Kidney (tissue), 14 donors: ENCODE data around the gene TREML1. TPM values are rescaled to one million over a fixed set of nuclear protein-coding genes. Genes with fewer than 3 reads are reported as not detected.

Experiments
- DNase-seq, 5 donors: peaks; one replicate each; pipeline ENCODE4 v3.0.0-alpha.2; 2013 to 2020
- FAIRE-seq: peaks from 2 replicates; lab custom pipeline; 2012; peaks lifted over from hg19 to GRCh38; lab: Jason Lieb, UNC
- H3K27ac ChIP-seq, 2 donors: one replicate each; pipeline ENCODE4 v1.7.0; 2013; ENCODE audit warnings: low read depth in 2 of 2, low read length in 2 of 2, inconsistent platforms in 1 of 2
- H3K27me3 ChIP-seq: one replicate; pipeline ENCODE4 v1.7.1; 2013; ENCODE audit warnings: low read length, inconsistent platforms; ENCODE audit not compliant: control insufficient read depth, insufficient read depth
- H3K36me3 ChIP-seq, 3 donors: one replicate each; pipeline versions ENCODE4 v1.7.0 to v1.7.1; 2013; ENCODE audit warnings: low read length in 3 of 3, control low read depth in 1 of 3, inconsistent platforms in 1 of 3; ENCODE audit not compliant: insufficient read depth in 3 of 3, control insufficient read depth in 2 of 3
- H3K4me1 ChIP-seq, 3 donors: one replicate each; pipeline versions ENCODE4 v1.7.0 to v1.7.1; 2013; ENCODE audit warnings: low read length in 3 of 3, inconsistent platforms in 1 of 3, low read depth in 1 of 3; ENCODE audit not compliant: control insufficient read depth in 2 of 3, insufficient read depth in 2 of 3
- H3K4me3 ChIP-seq, 3 donors: one replicate each; pipeline versions ENCODE4 v1.7.0 to v1.8.1; 2013; ENCODE audit warnings: low read length in 3 of 3, control low read depth in 1 of 3, inconsistent platforms in 1 of 3
- H3K9ac ChIP-seq, 3 donors: one replicate each; pipeline versions ENCODE4 v1.7.0 to v1.7.1; 2013; ENCODE audit warnings: low read length in 3 of 3, control low read depth in 1 of 3, inconsistent platforms in 1 of 3
- H3K9me3 ChIP-seq, 3 donors: one replicate each; pipeline versions ENCODE4 v1.7.0 to v1.7.1; 2013; ENCODE audit warnings: low read length in 3 of 3, control low read depth in 1 of 3, inconsistent platforms in 1 of 3; ENCODE audit not compliant: control insufficient read depth in 2 of 3, insufficient read depth in 1 of 3
- CTCF ChIP-seq: IDR thresholded peaks from 3 replicates; pipeline ENCODE4 v1.5.1; 2012; ENCODE audit warnings: mild to moderate bottlenecking, moderate library complexity, borderline replicate concordance; ENCODE audit not compliant: insufficient read depth; ENCODE audit errors: extremely low read depth
- intact Hi-C: fragments of 100-400 bp; cut with DNase I; formaldehyde crosslinking; loops from one replicate; pipeline ENCODE4 v1.11.1; 2022
- polyA plus RNA-seq: library from polyadenylated mRNA; stranded (reverse); fragments of 350-450 nt; fragmentation: Illumina TruSeq; extraction: RNeasy Lipid Tissue Mini Kit (QIAGEN cat#74804); gene quantifications from one replicate; pipeline ENCODE4 v1.2.3, GENCODE V29; 2014; ENCODE audit warnings: low read depth, low replicate concordance; ENCODE audit not compliant: insufficient read depth
- total RNA-seq: library from RNA; stranded (reverse); fragmentation: NEBNext Ultra II Directional; extraction: Animal tissue kit (Norgen Biotek cat#: 25700); gene quantifications from one replicate; pipeline ENCODE4 v1.2.1, GENCODE V29; 2021
- donor health status: control.
- donor health status: control.
- donor health status: control.
- donor health status: control.
- donor health status: control.
- donor health status: DM: yes; HTN: yes; CAD: no.
- donor health status: Normal renal cell carcinoma (clear cell type).

The TREML1 gene
- total and polyA plus RNA-seq, 2 donors from 2014 or later: 1.0 TPM; not detected in 1

DNA sequence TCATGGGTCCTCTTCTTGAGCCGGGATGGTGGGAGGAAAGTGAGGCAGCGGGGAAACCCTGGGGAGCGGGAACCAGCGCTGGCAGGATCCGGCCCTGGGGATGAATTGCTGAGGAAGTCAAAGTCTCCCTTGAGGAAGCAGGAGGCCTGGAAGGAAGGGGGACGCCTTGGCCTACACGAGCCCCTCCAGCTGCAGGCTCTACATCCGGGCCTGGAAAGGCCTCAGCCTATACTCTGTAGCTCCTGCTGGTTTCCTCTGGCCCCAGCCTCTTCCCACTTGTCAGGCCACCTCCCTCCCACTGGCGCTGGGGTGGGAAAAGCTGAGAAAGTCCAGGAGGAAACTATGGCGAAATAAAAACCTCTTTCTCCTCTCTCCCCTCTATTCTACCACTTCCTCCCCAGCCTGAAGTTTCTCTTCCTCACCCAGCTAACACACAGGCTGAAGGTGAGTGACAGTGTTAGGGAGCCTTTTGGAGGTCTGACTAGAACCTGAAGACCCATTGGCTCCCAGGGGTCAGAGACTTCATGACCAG is 31.9 kb upstream of the TREML1 start:
- H3K9me3 ChIP-seq: peaks cover 0 to 7% (median 0%) of the 10 kb centered on the region in 3 donors
- H3K9ac ChIP-seq: no peak overlapping the region
- H3K27ac ChIP-seq: no peak overlapping the region
- no peaks in the 10 kb centered on the region for H3K4me1 ChIP-seq
- no peak for TF ChIP-seq CTCF
- no peak for DNase-seq
- H3K27me3 ChIP-seq: no peaks in the 10 kb centered on the region
- no peak overlapping the region for H3K4me3 ChIP-seq
- intact Hi-C loops: no loop called here
- FAIRE-seq: no peak
- H3K36me3 ChIP-seq: no peaks in the 10 kb centered on the region

DNA sequence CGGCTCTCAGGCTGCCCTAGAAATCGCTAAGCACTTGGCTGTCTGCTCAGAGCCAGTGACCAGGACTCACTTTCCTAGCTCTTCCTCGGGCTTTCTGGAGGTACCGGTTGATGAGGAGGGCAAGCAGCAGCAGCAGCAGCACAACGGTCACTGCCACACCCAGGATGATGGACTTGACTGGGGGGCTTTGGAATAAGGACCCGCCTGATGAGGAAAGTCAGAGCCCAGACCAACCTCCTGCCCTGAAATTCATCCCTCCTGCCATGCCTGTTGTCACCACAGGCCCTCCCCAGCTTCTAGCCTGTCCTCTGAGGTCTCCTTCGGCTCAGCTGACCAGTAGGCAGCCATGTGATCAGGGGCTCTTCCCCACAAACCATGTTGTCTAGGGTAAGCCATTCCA is 30.6 kb upstream of the TREML1 start:
- H3K9ac ChIP-seq: no peak overlapping the region
- FAIRE-seq (no peak), DNase-seq (no peak)
- no peak overlapping the region for H3K27ac ChIP-seq
- H3K4me1 ChIP-seq: no peaks in the 10 kb centered on the region
- H3K36me3 ChIP-seq: no peaks in the 10 kb centered on the region
- H3K9me3 ChIP-seq: peaks cover 0 to 5% (median 0%) of the 10 kb centered on the region in 3 donors
- no peak overlapping the region for H3K4me3 ChIP-seq
- H3K27me3 ChIP-seq: no peaks in the 10 kb centered on the region
- intact Hi-C loops: no loop called here
- TF ChIP-seq CTCF: no peak

DNA sequence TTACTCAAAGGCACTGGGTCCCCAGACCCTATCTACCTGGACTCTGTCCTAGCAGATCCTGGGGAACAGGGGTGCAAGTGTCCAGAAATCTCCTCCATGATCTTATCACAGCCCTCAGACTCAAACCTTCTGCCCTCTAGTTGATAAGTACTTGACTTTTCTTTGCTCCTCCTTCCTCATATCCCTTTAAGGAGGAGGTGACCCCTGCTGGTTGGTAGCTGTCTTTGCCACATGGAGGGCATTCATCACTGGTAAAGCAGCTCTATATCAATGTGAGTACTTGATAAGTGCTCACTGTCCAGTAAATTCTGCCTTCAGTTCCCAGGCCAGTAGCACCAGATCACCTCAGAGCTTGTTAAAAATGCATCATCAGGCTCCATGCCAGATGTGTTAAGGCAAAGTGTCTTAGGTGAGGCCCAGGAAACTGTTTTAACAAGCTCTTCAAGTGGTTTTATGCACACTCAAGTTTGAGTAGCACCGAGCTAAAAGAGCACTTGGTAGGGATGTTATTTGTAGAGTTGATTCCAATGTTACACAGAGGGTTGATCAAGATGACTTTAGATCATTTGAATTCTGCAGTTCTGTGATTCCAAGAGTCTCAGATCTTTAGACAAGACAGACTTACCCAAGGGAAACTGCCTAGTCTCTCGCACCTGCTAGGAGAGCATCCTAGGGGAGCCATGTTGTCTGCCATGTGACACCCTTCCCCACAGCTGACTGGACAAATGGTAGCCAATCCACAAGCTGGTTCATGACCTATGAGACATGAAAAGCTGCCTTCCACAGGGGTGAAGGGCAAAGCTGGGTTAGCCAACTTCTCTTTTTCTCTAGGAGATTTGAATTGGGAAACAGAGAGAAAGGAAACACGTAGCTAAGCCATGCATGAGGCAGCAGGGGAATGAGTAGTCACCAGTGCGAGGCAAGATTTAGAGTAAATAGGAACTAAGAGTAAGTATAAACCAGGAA is 28.2 kb upstream of the TREML1 start:
- Histone ChIP-seq H3K4me1 (no peaks in the 10 kb centered on the region), H3K9me3 (no peaks in the 10 kb centered on the region), H3K9ac (no peak overlapping the region), H3K4me3 (no peak overlapping the region), H3K27ac (no peak overlapping the region), H3K36me3 (no peaks in the 10 kb centered on the region), H3K27me3 (no peaks in the 10 kb centered on the region)
- no peak for FAIRE-seq
- intact Hi-C loops: no loop called here
- peak; percentile 53 for TF ChIP-seq CTCF
- peak in 3 of 5 donors; percentile 43 to 76 (median 44) for DNase-seq
